ENCODE results near the gene THUMPD3.

The THUMPD3 gene

DNA sequence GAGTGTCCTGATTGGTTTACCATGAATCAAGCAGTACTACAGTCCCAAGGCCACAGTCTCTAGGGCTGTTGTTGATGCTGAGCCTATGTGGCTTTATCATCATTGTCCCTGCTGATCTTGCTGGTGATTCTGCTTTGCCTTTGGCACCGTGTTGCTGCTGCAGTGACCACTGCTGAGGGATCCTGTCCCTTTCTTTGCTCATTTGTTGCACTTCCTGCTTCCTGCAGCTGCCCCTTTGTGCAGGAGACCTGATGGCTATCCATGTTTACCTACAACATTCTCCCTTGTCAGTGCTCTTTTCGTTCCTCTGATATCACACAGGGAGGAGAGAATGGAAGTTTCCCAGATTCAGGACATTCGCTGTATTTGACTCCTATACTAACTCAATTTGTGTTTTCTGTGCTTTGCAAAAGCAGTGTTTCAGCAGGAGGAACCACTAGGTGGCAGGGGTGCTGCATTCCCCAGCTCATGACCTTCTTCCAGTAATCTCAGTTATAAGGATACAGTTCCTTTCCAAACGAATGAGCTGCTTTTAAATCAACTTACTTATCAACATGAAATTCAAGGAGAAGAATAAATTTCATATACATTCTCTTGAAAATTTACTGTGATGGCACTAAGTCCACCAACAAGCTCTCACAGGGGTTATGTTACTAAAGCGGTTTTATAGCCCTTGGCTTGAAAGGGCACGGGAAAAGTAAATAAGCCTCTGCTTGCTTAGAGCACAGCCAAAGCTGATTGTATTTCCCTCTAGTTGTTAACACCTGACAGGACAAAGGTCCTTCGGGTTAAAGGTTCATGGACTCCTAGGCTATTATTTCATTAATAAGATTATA is 9.7 kb upstream of the THUMPD3 start:
- DNase-seq (ENCODE audit: low read depth), result peak; percentile 19

DNA sequence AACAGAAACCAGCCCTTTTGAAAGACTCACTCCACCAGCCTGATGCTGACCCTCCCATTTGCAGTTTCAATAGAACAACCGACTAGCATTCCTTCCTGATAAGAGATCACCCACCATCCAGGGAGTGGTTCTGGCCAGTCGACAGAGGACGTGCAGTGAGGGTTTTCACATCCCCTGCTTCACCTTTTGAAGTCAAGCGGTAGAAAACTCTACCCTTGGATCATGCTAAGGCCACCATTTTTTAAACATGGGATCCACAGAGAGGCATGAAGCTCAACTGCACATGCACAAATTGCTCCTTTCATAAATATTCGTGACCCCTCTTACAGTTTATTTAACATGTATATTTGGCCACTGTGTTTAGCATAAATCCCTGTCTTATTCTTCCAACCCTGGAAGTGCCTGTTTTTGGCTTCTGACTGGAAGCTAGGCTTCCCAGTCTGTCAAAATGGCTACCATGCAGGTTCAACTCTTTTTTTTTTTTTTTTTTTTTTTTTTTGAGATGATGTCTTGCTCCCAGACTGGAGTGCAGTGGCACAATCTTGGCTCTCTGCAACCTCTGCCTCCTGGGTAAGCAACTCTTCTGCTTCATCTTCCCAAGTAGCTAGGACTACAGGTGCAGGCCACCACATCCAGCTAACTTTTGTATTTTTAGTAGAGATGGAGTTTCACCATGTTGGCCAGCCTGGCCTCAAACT is 1.0 kb upstream of the THUMPD3 start:
- DNase-seq (ENCODE audit: low read depth), result no peak

- no peak for DNase-seq (ENCODE audit: low read depth)
These were observed 6.7 kb downstream of the THUMPD3 start for GRCh38 chr3:9369508-9369907.

DNA sequence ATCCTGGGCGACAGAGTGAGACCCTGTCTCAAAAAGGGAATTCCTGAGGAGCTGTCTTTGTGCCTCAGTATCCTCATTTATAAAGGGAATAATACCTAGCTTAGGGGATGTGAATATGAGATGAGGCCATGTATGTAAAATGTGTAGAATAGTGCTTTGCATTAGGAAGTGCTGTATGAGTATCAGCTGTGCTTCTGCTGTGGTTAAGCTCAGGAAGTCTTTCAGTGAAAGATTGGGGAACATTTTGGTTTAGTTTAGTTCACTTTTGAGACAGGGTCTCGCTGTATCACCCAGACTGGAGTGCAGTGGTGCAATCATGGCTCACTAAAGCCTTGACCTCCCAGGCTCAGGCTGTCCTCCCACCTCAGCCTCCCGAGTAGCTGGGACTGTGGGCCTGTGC is 10.6 kb downstream of the THUMPD3 start:
- DNase-seq (ENCODE audit: low read depth), result no peak

DNA sequence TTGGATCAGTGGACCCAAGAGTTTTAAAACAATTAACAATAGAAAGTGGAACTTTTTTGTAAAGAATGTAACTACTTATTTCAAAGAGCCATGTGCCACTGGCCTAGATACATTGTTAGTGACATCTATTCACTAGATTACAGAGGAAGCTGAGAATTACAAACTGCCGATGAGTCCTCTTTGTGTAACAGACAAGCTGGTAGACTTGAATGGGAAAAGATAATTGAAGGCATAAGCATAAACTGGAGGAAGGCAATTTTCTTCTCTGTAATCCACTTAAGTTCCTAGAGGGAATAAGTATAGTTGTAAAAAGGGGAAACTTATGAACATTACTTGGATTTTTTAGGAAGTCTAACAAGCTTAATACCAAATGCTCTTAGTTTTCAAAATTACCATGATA is 15.1 kb downstream of the THUMPD3 start:
- no peak for DNase-seq (ENCODE audit: low read depth)

GRCh38 chr3:9379327-9379726 is 16.5 kb downstream of the THUMPD3 start:
- no peak for DNase-seq (ENCODE audit: low read depth)

GRCh38 chr3:9380014-9380413 is 17.2 kb downstream of the THUMPD3 start:
- DNase-seq (ENCODE audit: low read depth), result no peak

GRCh38 chr3:9384141-9384828 is 21.4 kb downstream of the THUMPD3 start:
- DNase-seq (ENCODE audit: low read depth), result no peak

DNA sequence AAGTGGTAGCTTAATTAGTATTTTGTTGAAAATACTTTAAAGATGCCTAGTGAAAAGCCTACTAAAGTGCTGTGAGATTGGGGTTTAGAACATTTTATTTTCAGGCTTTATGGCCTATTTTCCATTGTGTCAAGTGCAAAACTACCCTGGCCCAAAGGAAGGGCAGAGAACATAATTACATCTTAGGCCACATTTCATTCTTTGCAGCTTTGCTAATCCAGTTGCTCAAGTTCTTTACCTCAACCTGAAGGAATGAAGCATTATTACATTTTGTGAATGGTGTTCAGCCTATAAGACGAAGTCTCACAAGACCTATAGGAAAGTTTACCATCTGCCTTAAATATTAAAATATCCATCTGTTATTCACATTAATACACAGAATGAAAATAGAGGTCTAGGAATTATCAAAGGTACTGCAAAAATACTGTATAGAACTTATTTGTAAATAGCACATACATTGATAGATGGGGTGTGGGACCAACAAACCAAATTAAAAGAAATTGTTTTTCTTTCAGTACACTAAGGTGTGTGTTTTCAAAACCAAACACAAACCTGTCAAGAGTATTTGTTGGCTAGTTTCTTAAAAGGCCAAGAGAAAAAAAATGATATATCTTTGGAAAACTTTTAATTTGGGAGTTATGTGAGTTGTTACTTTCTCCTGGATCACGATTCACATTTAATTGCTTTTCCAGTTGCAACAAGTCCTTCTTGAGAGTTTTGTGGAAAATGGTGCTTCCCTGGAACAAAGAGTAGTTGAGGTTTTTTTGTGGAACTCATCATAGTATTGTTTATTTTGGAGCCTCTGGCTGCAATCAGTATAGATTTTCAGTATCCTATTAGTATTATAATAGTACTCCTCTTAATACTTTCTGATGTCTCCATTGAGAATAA is 22.6 kb downstream of the THUMPD3 start:
- DNase-seq (ENCODE audit: low read depth), result no peak

DNA sequence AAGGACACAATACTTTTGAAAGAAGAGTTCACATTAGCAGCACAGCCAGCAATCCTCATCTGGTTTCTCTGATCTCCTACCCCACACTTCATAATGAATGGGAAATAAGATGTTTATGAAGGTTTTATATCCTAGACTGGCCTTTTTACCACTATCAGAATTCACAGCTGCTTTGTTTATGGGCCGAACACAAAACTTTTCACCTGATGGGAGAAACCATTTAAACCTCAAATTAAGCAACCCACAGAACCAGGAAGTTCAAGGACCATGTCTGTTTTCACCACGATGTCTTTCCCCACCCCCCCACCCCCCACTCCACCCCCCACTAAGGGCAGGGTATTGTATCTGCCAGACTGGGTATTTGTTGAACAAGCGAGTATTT is 23.2 kb downstream of the THUMPD3 start:
- no peak for DNase-seq (ENCODE audit: low read depth)

- DNase-seq (ENCODE audit: low read depth), result no peak
These were observed 23.9 kb downstream of the THUMPD3 start for GRCh38 chr3:9386501-9387321.

DNA sequence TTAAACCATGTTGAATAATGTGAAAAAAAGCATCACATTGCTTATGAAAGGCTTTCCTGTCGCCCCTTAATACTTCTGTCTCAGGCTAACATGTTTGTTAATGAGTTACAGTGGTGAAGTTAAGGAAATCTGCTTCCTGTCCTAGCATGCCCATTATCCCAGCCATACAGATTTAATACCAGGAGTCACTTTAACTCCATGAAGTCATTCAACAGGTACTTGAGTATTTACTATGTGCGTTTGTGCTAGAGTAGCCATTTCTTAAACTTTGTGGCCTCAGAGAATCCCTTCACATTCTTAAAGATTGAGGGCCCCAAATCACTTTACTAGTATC is 24.4 kb downstream of the THUMPD3 start:
- no peak for DNase-seq (ENCODE audit: low read depth)

- DNase-seq (ENCODE audit: low read depth), result no peak
These were observed 25.3 kb downstream of the THUMPD3 start for GRCh38 chr3:9388142-9388541.

GRCh38 chr3:9388562-9389272 is 25.9 kb downstream of the THUMPD3 start:
- DNase-seq (ENCODE audit: low read depth), result no peak

DNA sequence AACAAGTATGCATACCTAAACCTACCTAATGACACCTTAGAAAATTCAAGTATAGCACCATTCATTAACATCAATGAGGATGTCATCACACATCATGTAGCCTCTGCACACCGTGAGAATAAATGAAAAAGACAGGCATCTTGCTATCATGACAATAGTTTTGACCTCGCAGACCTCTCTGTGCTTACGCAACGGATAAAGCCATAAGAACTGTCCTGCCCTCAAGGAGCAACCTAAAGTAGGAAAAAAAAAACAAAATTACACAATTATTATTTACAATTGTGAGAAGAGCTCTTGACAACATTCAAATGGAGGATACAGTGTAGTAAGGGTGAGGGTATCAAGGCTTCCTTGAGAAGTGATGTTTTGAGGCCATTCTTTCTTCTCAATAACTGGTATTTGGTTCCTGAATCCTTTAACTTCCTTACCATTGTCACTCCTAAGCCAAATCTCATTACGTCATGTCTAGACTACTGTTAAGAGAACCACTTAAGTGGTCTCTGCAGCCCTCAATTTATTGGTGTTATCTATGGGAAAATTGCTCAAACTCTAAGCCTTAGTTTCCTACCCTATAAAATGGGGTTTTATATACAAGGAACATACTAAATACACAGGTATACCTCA is 27.5 kb downstream of the THUMPD3 start:
- no peak for DNase-seq (ENCODE audit: low read depth)

DNA sequence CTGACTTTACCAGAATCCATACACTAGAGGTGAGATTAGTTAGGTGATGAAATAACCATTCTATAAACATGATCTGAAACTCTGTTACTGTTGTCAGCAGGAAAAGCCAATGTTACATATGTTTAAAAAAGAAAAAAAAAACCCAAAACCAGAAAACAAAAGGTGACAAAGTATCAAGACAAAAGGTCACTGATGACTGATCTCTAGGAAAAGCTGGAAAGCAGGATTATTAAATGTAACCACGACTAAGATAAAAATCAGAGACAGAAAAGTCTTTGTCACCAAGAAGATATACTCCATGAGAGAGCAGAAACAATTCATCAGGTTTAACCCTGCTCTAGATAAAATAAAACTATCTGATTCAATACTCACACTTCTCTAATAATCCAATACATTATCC is 29.2 kb downstream of the THUMPD3 start:
- no peak for DNase-seq (ENCODE audit: low read depth)

DNA sequence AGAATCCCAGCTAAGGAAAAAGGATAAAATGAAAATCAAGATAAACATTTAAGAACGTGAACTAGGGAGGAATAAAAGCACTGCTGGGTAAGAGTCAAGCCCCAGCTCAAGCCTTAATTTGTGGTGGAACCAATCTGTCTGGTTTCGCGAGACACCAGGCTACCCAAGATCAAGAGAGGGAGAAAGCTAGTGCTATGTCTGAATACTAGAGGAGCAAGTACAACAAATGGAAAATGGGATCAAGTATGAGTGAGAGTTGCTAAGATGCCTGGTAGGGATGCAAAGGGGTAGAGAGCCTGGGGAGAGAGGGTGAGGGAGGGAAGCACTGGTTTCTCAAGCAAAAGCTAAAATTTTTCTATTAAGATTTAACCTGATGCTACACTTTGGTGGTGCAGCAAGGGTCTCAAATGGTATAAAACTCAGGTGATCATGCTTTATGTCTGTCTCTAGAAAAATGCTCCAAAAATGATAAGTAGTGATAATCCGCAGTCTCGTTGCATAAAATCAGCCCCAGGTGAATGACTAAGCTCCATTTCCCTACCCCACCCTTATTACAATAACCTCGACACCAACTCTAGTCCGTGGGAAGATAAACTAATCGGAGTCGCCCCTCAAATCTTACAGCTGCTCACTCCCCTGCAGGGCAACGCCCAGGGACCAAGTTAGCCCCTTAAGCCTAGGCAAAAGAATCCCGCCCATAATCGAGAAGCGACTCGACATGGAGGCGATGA is 32.9 kb downstream of the THUMPD3 start:
- DNase-seq (ENCODE audit: low read depth), result no peak

- DNase-seq (ENCODE audit: low read depth), result peak; percentile 57
These were observed 33.4 kb downstream of the THUMPD3 start for GRCh38 chr3:9396301-9396631.

DNA sequence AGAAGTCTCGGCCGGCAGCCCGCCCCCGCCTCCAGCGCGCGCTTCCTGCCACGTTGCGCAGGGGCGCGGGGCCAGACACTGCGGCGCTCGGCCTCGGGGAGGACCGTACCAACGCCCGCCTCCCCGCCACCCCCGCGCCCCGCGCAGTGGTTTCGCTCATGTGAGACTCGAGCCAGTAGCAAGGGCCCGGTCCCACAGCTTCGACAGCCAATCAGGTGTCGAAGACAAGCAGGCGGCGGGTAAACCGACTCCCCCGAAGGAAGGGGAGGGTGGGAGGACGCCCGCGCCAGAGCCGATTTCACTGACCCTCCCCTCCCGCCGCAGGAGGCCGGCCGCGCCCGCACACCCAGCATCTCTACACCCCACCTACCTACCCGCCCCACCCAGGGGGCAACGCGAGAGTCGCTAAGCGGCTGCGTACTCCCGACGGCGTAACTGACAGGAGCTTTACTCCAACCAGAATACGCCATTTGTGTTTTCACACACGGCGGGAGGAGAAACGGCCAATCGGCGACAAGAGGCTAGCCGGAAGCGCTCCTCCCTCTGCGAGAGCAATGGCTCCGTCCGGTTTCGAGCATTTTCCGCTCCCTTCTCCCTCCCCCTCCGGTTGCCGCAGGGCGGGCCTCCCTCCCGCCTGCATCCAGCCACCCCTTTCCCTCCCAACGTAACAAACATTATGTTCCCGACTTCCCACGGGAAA is 33.9 kb downstream of the THUMPD3 start:
- DNase-seq (ENCODE audit: low read depth), result peak; percentile 99
